ENCODE results near the gene TMEM100. TPM values are rescaled to one million over a fixed set of nuclear protein-coding genes. Genes with fewer than 3 reads are reported as not detected.

TMEM100 gene
- total RNA-seq, 2 experiments from 2014 or later, result not detected

GRCh38 chr17:55709440-55709839 lies 13.2 kb downstream of the TMEM100 start:
- no peaks in the 10 kb centered on the region for H3K4me1 Mint-ChIP-seq (ENCODE audit: low read depth)
- H3K27ac Mint-ChIP-seq, result no peak overlapping the region
- DNase-seq, result no peak
- no peaks in the 10 kb centered on the region for H3K36me3 Mint-ChIP-seq
- intact Hi-C loops (cut with micrococcal nuclease), result no loop called here
- no peaks in the 10 kb centered on the region for H3K9me3 Mint-ChIP-seq
- H3K27me3 Mint-ChIP-seq, result peaks cover 21% of the 10 kb centered on the region
- POLR2A ChIA-PET, result no interaction called here
- CTCF ChIA-PET, result interaction anchor here (1.8 kb wide), 1 partner anchor 183 kb away, joined by 5 read pairs; no protein-coding TSS in a partner anchor
- H3K4me3 Mint-ChIP-seq, result no peak overlapping the region

GRCh38 chr17:55708175-55708974 lies 14.3 kb downstream of the TMEM100 start:
- Mint-ChIP-seq H3K36me3 (no peaks in the 10 kb centered on the region), H3K4me1 (ENCODE audit: low read depth) (no peaks in the 10 kb centered on the region), H3K27ac (no peak overlapping the region), H3K9me3 (no peaks in the 10 kb centered on the region), H3K4me3 (no peak overlapping the region), H3K27me3 (peaks cover 25% of the 10 kb centered on the region)
- DNase-seq, result no peak
- CTCF ChIA-PET, result interaction anchor here (1.2 to 2.0 kb wide), 3 partner anchors 10 to 182 kb away, joined by 3 to 8 read pairs (median 5); no protein-coding TSS in a partner anchor
- POLR2A ChIA-PET, result no interaction called here
- intact Hi-C loops (cut with micrococcal nuclease), result no loop called here

- POLR2A ChIA-PET, result no interaction called here
- Mint-ChIP-seq H3K9me3 (no peaks in the 10 kb centered on the region), H3K27me3 (peaks cover 25% of the 10 kb centered on the region), H3K27ac (no peak overlapping the region), H3K36me3 (no peaks in the 10 kb centered on the region), H3K4me3 (no peak overlapping the region), H3K4me1 (ENCODE audit: low read depth) (no peaks in the 10 kb centered on the region)
- DNase-seq, result no peak
- intact Hi-C loops (cut with micrococcal nuclease), result no loop called here
- CTCF ChIA-PET, result interaction anchor here (2.0 kb wide), 1 partner anchor 11 kb away, joined by 8 read pairs; no protein-coding TSS in a partner anchor
Measured at GRCh38 chr17:55706808-55707773, 15.6 kb downstream of the TMEM100 start.

GRCh38 chr17:55705847-55706246 lies 16.8 kb downstream of the TMEM100 start:
- Mint-ChIP-seq H3K9me3 (no peaks in the 10 kb centered on the region), H3K4me1 (ENCODE audit: low read depth) (no peaks in the 10 kb centered on the region), H3K4me3 (no peak overlapping the region), H3K36me3 (no peaks in the 10 kb centered on the region), H3K27ac (no peak overlapping the region), H3K27me3 (peaks cover 31% of the 10 kb centered on the region)
- intact Hi-C loops (cut with micrococcal nuclease), result no loop called here
- DNase-seq, result no peak
- ChIA-PET CTCF (no interaction called here), POLR2A (no interaction called here)

GRCh38 chr17:55704401-55704800 lies 18.3 kb downstream of the TMEM100 start:
- no peak for DNase-seq
- intact Hi-C loops (cut with micrococcal nuclease), result no loop called here
- no peak overlapping the region for H3K27ac Mint-ChIP-seq
- no peaks in the 10 kb centered on the region for H3K9me3 Mint-ChIP-seq
- POLR2A ChIA-PET, result no interaction called here
- H3K4me3 Mint-ChIP-seq, result no peak overlapping the region
- no peaks in the 10 kb centered on the region for H3K4me1 Mint-ChIP-seq (ENCODE audit: low read depth)
- no peaks in the 10 kb centered on the region for H3K36me3 Mint-ChIP-seq
- peaks cover 29% of the 10 kb centered on the region for H3K27me3 Mint-ChIP-seq
- CTCF ChIA-PET, result interaction anchor here (1.0 to 1.1 kb wide), 3 partner anchors 14 to 103 kb away, joined by 3 to 5 read pairs (median 3); no protein-coding TSS in a partner anchor

GRCh38 chr17:55702150-55702549 lies 20.5 kb downstream of the TMEM100 start:
- H3K9me3 Mint-ChIP-seq, result no peaks in the 10 kb centered on the region
- peaks cover 35% of the 10 kb centered on the region for H3K27me3 Mint-ChIP-seq
- H3K4me1 Mint-ChIP-seq (ENCODE audit: low read depth), result no peaks in the 10 kb centered on the region
- ChIA-PET POLR2A (no interaction called here), CTCF (no interaction called here)
- intact Hi-C loops (cut with micrococcal nuclease), result no loop called here
- H3K27ac Mint-ChIP-seq, result no peak overlapping the region
- no peaks in the 10 kb centered on the region for H3K36me3 Mint-ChIP-seq
- DNase-seq, result no peak
- H3K4me3 Mint-ChIP-seq, result no peak overlapping the region

- POLR2A ChIA-PET, result no interaction called here
- H3K4me1 Mint-ChIP-seq (ENCODE audit: low read depth), result no peaks in the 10 kb centered on the region
- CTCF ChIA-PET, result no interaction called here
- H3K27me3 Mint-ChIP-seq, result peaks cover 33% of the 10 kb centered on the region
- no peaks in the 10 kb centered on the region for H3K36me3 Mint-ChIP-seq
- DNase-seq, result no peak
- intact Hi-C loops (cut with micrococcal nuclease), result no loop called here
- H3K9me3 Mint-ChIP-seq, result no peaks in the 10 kb centered on the region
- H3K27ac Mint-ChIP-seq, result no peak overlapping the region
- no peak overlapping the region for H3K4me3 Mint-ChIP-seq
Measured at GRCh38 chr17:55699181-55699860, 23.3 kb downstream of the TMEM100 start.

GRCh38 chr17:55694286-55694910 lies 28.3 kb downstream of the TMEM100 start:
- Mint-ChIP-seq H3K36me3 (no peaks in the 10 kb centered on the region), H3K27me3 (peaks cover 21% of the 10 kb centered on the region), H3K9me3 (no peaks in the 10 kb centered on the region), H3K4me3 (no peak overlapping the region), H3K27ac (no peak overlapping the region), H3K4me1 (ENCODE audit: low read depth) (no peaks in the 10 kb centered on the region)
- no peak for DNase-seq
- CTCF ChIA-PET, result no interaction called here
- intact Hi-C loops (cut with micrococcal nuclease), result no loop called here
- POLR2A ChIA-PET, result no interaction called here

GRCh38 chr17:55693254-55694216 lies 29.1 kb downstream of the TMEM100 start:
- H3K36me3 Mint-ChIP-seq, result no peaks in the 10 kb centered on the region
- CTCF ChIA-PET, result no interaction called here
- H3K9me3 Mint-ChIP-seq, result no peaks in the 10 kb centered on the region
- POLR2A ChIA-PET, result no interaction called here
- H3K27ac Mint-ChIP-seq, result no peak overlapping the region
- H3K27me3 Mint-ChIP-seq, result peaks cover 23% of the 10 kb centered on the region
- H3K4me3 Mint-ChIP-seq, result no peak overlapping the region
- no peak for DNase-seq
- intact Hi-C loops (cut with micrococcal nuclease), result no loop called here
- H3K4me1 Mint-ChIP-seq (ENCODE audit: low read depth), result no peaks in the 10 kb centered on the region

- no peak overlapping the region for H3K27ac Mint-ChIP-seq
- CTCF ChIA-PET, result no interaction called here
- DNase-seq, result no peak
- no peaks in the 10 kb centered on the region for H3K9me3 Mint-ChIP-seq
- POLR2A ChIA-PET, result no interaction called here
- intact Hi-C loops (cut with micrococcal nuclease), result no loop called here
- H3K36me3 Mint-ChIP-seq, result no peaks in the 10 kb centered on the region
- H3K4me1 Mint-ChIP-seq (ENCODE audit: low read depth), result no peaks in the 10 kb centered on the region
- peaks cover 14% of the 10 kb centered on the region for H3K27me3 Mint-ChIP-seq
- H3K4me3 Mint-ChIP-seq, result no peak overlapping the region
Measured at GRCh38 chr17:55692276-55692675, 30.4 kb downstream of the TMEM100 start.

- Mint-ChIP-seq H3K27me3 (peaks cover 14% of the 10 kb centered on the region), H3K4me3 (no peak overlapping the region), H3K9me3 (no peaks in the 10 kb centered on the region), H3K36me3 (no peaks in the 10 kb centered on the region), H3K4me1 (ENCODE audit: low read depth) (no peaks in the 10 kb centered on the region), H3K27ac (no peak overlapping the region)
- CTCF ChIA-PET, result no interaction called here
- no peak for DNase-seq
- POLR2A ChIA-PET, result no interaction called here
- intact Hi-C loops (cut with micrococcal nuclease), result no loop called here
Measured at GRCh38 chr17:55691666-55692065, 31.0 kb downstream of the TMEM100 start.
